PC-3 (cell line): ENCODE results near the gene ISLR2. TPM values are rescaled to one million over a fixed set of nuclear protein-coding genes. Genes with fewer than 3 reads are reported as not detected.

ENCODE experiments used
- ATAC-seq: fragments of 200-7000 bp; cut with Tn5 transposase; 2 replicates; pipeline ENCODE4 v1.9.1; 2020; ENCODE audit warnings: mild to moderate bottlenecking, moderate library complexity
- BruUV-seq: library from RNA; stranded (reverse); fragments of 400-500 nt; replicated peaks from 2 replicates; lab custom pipeline; 2021; lab: Mats Ljungman, UMichigan
- CTCF ChIA-PET: fragments of 300-600 bp; sonication (Branson Sonifier 250); formaldehyde crosslinking; loops from one replicate; lab custom pipeline; 2022; ENCODE audit warnings: antibody characterized with exemption; lab: Charles Lee
- POLR2A ChIA-PET: fragments of 300-600 bp; sonication (Branson Sonifier 250); formaldehyde crosslinking; loops from one replicate; lab custom pipeline; 2022; ENCODE audit warnings: antibody characterized with exemption; ENCODE audit not compliant: unreplicated experiment; lab: Charles Lee
- DNase-seq: peaks from one replicate; pipeline ENCODE4 v3.0.0-alpha.2; 2015
- H2AFZ ChIP-seq: fragments of 300-600 bp; sonication (generic); 2 replicates; pipeline ENCODE4 v1.6.0; 2016; ENCODE audit warnings: antibody characterized with exemption, low read length
- H3F3A ChIP-seq: fragments of 300-600 bp; sonication (generic); one replicate; pipeline ENCODE4 v1.6.0; 2017; ENCODE audit warnings: antibody characterized with exemption, low read length, control low read depth, mild to moderate bottlenecking; ENCODE audit not compliant: unreplicated experiment
- H3K27ac ChIP-seq: fragments of 300-600 bp; sonication (generic); 2 replicates; pipeline ENCODE4 v1.5.1; 2016; ENCODE audit warnings: mild to moderate bottlenecking, low read length
- H3K27me3 ChIP-seq: fragments of 300-600 bp; sonication (generic); 2 replicates; pipeline ENCODE4 v1.6.1; 2016; ENCODE audit warnings: low read length, mixed read lengths
- H3K36me3 ChIP-seq: fragments of 300-600 bp; sonication (generic); 2 replicates; pipeline ENCODE4 v1.6.1; 2016; ENCODE audit warnings: low read depth, mixed run types, low read length, mixed read lengths
- H3K4me1 ChIP-seq: fragments of 300-600 bp; sonication (generic); 2 replicates; pipeline ENCODE4 v1.5.1; 2016; ENCODE audit warnings: low read length; ENCODE audit not compliant: insufficient read depth
- H3K4me2 ChIP-seq: fragments of 300-600 bp; sonication (generic); 2 replicates; pipeline ENCODE4 v1.6.0; 2016; ENCODE audit warnings: low read length
- H3K4me3 ChIP-seq: fragments of 300-600 bp; sonication (generic); 2 replicates; pipeline ENCODE4 v1.5.1; 2016; ENCODE audit warnings: mild to moderate bottlenecking, low read length, mixed read lengths
- H3K79me2 ChIP-seq: fragments of 300-600 bp; sonication (generic); 2 replicates; pipeline ENCODE4 v1.6.1; 2017; ENCODE audit warnings: low read length, mixed read lengths
- H3K9ac ChIP-seq: fragments of 300-600 bp; sonication (generic); 2 replicates; pipeline ENCODE4 v1.6.0; 2016; ENCODE audit warnings: mild to moderate bottlenecking, low read length
- H3K9me2 ChIP-seq: fragments of 300-600 bp; sonication (generic); replicated peaks from 2 replicates; pipeline ENCODE4 v1.6.1; 2016; ENCODE audit warnings: mixed run types, low read length, mixed read lengths
- H3K9me3 ChIP-seq: fragments of 300-600 bp; sonication (generic); 2 replicates; pipeline ENCODE4 v1.6.1; 2016; ENCODE audit warnings: low read length, mixed read lengths
- H4K20me1 ChIP-seq: fragments of 300-600 bp; sonication (generic); 2 replicates; pipeline ENCODE4 v1.6.1; 2016; ENCODE audit warnings: low read length, mixed read lengths
- CTCF ChIP-seq: fragments of 300-600 bp; sonication (generic); conservative IDR thresholded peaks from 2 replicates; pipeline ENCODE4 v1.5.1; 2017; ENCODE audit warnings: antibody characterized with exemption, low read depth, mild to moderate bottlenecking, low read length
- EZH2 ChIP-seq: fragments of 300-600 bp; sonication (generic); IDR thresholded peaks from one replicate; pipeline ENCODE4 v1.6.1; 2017; ENCODE audit warnings: antibody characterized with exemption, mild to moderate bottlenecking, low read length; ENCODE audit not compliant: unreplicated experiment
- EZH2phosphoT487 ChIP-seq: fragments of 300-600 bp; sonication (generic); IDR thresholded peaks from 2 replicates; pipeline ENCODE4 v1.6.1; 2018; ENCODE audit warnings: mild to moderate bottlenecking, antibody characterized with exemption, low read length, borderline replicate concordance
- intact Hi-C: fragments of 100-400 bp; cut with micrococcal nuclease; formaldehyde crosslinking; loops from 2 replicates; pipeline ENCODE4 v1.9.0; 2023
- total RNA-seq: library from RNA; depleted of rRNA; stranded (reverse); fragments of >200 nt; gene quantifications from 2 replicates; pipeline ENCODE4 v1.2.3, GENCODE V29; 2014

ISLR2 gene
- total RNA-seq, 1 experiment from 2014 or later = 0.22 TPM

GRCh38 chr15:74175271-74176191 is 45.1 kb downstream of the ISLR2 start:
- CTCF ChIA-PET = no interaction called here
- ATAC-seq = no peak
- intact Hi-C loops = no loop called here

GRCh38 chr15:74176262-74177214 is 46.2 kb downstream of the ISLR2 start:
- ChIA-PET CTCF (no interaction called here), POLR2A (no interaction called here)
- Histone ChIP-seq H3K27ac (no peak overlapping the region), H3K9ac (no peak overlapping the region), H3K27me3 (no peaks in the 10 kb centered on the region), H4K20me1 (no peaks in the 10 kb centered on the region), H2AFZ (no peak overlapping the region), H3F3A (no peaks in the 10 kb centered on the region), H3K9me3 (no peaks in the 10 kb centered on the region), H3K4me2 (no peak overlapping the region), H3K4me3 (no peak overlapping the region), H3K4me1 (peaks cover 39% of the 10 kb centered on the region), H3K36me3 (no peaks in the 10 kb centered on the region), H3K79me2 (no peaks in the 10 kb centered on the region), H3K9me2 (no peaks in the 10 kb centered on the region)
- ATAC-seq (no peak), DNase-seq (no peak)
- intact Hi-C loops = no loop called here
- BruUV-seq = no TSS peak
- TF ChIP-seq EZH2 (no peak), EZH2phosphoT487 (no peak), CTCF (no peak)

More at GRCh38 chr15:74175271-74176191, 45.1 kb downstream of the ISLR2 start:
- BruUV-seq = no TSS peak
- H2AFZ ChIP-seq = no peak overlapping the region
- no peak overlapping the region for H3K9ac ChIP-seq
- no peaks in the 10 kb centered on the region for H3F3A ChIP-seq
- no peaks in the 10 kb centered on the region for H3K36me3 ChIP-seq
- no peak overlapping the region for H3K27ac ChIP-seq
- H3K27me3 ChIP-seq = no peaks in the 10 kb centered on the region
- no peak overlapping the region for H3K4me3 ChIP-seq
- H3K4me2 ChIP-seq = no peak overlapping the region
- DNase-seq = no peak
- POLR2A ChIA-PET = no interaction called here
- H3K9me3 ChIP-seq = no peaks in the 10 kb centered on the region
- H3K9me2 ChIP-seq = no peaks in the 10 kb centered on the region
- no peaks in the 10 kb centered on the region for H3K79me2 ChIP-seq
- no peaks in the 10 kb centered on the region for H4K20me1 ChIP-seq
- H3K4me1 ChIP-seq = peaks cover 33% of the 10 kb centered on the region
- TF ChIP-seq EZH2phosphoT487 (no peak), EZH2 (no peak), CTCF (no peak)
